Articular chondrocyte of knee joint (primary cell): ENCODE measurements around the gene OR2T11. TPM values are rescaled to one million over a fixed set of nuclear protein-coding genes. Genes with fewer than 3 reads are reported as not detected.

ENCODE experiments used
- small RNA-seq: library from RNA; depleted of rRNA; stranded (forward); fragments of <200 nt; gene quantifications from one replicate; pipeline ENCODE3, GENCODE V24; 2012
- total RNA-seq: library from RNA; depleted of rRNA; stranded (reverse); fragments of >200 nt; gene quantifications from 2 replicates; pipeline ENCODE4 v1.2.3, GENCODE V29; 2012

OR2T11 gene
- total RNA-seq: not detected in 2 replicates

GRCh38 chr1:248634991-248635390, at the start of gene OR2T11:
TSS of gene OR2T11 (minus strand) at chr1:248635091. CDS start at chr1:248627128, 7,963 bp downstream.

DNA sequence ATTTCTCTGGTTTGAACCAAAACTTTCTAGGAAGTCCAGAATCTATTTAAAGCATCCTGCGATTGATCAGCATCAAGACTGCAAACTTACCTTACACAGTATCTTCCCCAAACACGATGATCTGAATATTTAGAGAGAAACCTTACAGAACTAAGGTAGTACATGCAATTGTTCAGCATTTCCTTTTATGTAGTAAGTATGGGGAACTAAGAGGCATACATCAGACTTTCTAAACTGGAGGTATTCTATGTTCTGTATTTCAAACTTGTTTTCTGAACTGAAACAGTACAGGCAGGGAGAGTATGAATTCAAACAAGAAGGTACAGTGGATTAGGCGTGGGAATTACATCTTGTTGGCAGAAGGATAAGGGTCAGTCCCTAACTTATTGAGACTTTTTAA, 20.5 kb upstream of the OR2T11 start, which contains the start of gene OR2T27:
TSS of gene OR2T27 (minus strand) at position 175 of the 400 bp plus-strand sequence. CDS start 4,644 bp downstream, outside the sequence.

GRCh38 chr1:248645178-248645577, 10.3 kb upstream of the OR2T11 start, which contains the start of gene OR2T35:
TSS of gene OR2T35 (minus strand) at chr1:248645278. CDS start at chr1:248639258, 6,020 bp downstream.

GRCh38 chr1:248597589-248597988, 37.3 kb downstream of the OR2T11 start, which contains the start of gene OR2T10:
TSS of gene OR2T10 (minus strand) at chr1:248597700. CDS start at chr1:248593768, 3,932 bp downstream.

GRCh38 chr1:248574657-248575056, 60.2 kb downstream of the OR2T11 start, which contains the start of gene OR2T34:
TSS of gene OR2T34 (minus strand) at chr1:248574757. CDS start at chr1:248574757, 0 bp downstream.

Small RNAs within 50 kb of the gene (small RNA-seq; reads per million reads assigned to genes)
- gene RF00019: not detected

Other genes starting within 250 kb of the OR2T11 start
- gene OR2T1, start 232.0 kb downstream of the OR2T11 start, total RNA-seq: not detected in 2 replicates
- gene OR2T2, start 189.5 kb downstream of the OR2T11 start, total RNA-seq: not detected in 2 replicates
- gene OR2T3, start 161.7 kb downstream of the OR2T11 start, total RNA-seq: not detected in 2 replicates
- not detected in 2 replicates for gene OR2T5, start 146.5 kb downstream of the OR2T11 start, total RNA-seq
- under 0.01 TPM in 1 of 2 replicates, not detected in the other for gene OR2G6, start 127.0 kb downstream of the OR2T11 start, total RNA-seq
- gene OR2T29, start 72.3 kb downstream of the OR2T11 start, total RNA-seq: not detected in 2 replicates
- gene OR2T34, start 60.3 kb downstream of the OR2T11 start, total RNA-seq: not detected in 2 replicates
- not detected in 2 replicates for gene OR2T10, start 37.4 kb downstream of the OR2T11 start, total RNA-seq
- gene OR2T35, start 10.2 kb upstream of the OR2T11 start, total RNA-seq: not detected in 2 replicates
- gene OR2T27, start 20.4 kb upstream of the OR2T11 start, total RNA-seq: not detected in 2 replicates
- not detected in 2 replicates for gene OR14I1, start 67.7 kb upstream of the OR2T11 start, total RNA-seq
- not detected in 2 replicates for gene LYPD8, start 120.7 kb upstream of the OR2T11 start, total RNA-seq
- 25.5 and 26.4 TPM in 2 replicates for gene SH3BP5L, start 190.8 kb upstream of the OR2T11 start, total RNA-seq
- gene ZNF672, start 203.1 kb upstream of the OR2T11 start, total RNA-seq: 11.5 and 12.8 TPM in 2 replicates
- gene ZNF692, start 224.0 kb upstream of the OR2T11 start, total RNA-seq: 6.5 and 7.5 TPM in 2 replicates